SU-DHL-6 (cell line): ENCODE results near the gene YARS1.

Experiments used
- H2AFZ ChIP-seq: fragments of 200-600 bp; sonication (generic); 2 replicates; pipeline ENCODE4 v1.6.1; 2014; ENCODE audit warnings: low read depth, mild to moderate bottlenecking, moderate library complexity, mixed read lengths, antibody characterized with exemption, low read length; ENCODE audit not compliant: severe bottlenecking
- H3F3A ChIP-seq: fragments of 200-600 bp; shearing (Covaris generic); 2 replicates; pipeline ENCODE4 v1.6.0; 2016; ENCODE audit warnings: antibody characterized with exemption, mild to moderate bottlenecking; ENCODE audit not compliant: insufficient read depth
- H3K27ac ChIP-seq: fragments of 200-600 bp; sonication (generic); 2 replicates; pipeline ENCODE4 v1.5.1; 2016; ENCODE audit warnings: low read depth, mild to moderate bottlenecking, low read length, moderate library complexity, mixed read lengths
- H3K27me3 ChIP-seq: fragments of 200-600 bp; sonication (generic), shearing (Covaris generic); 2 replicates; pipeline ENCODE4 v1.6.0; 2014; ENCODE audit warnings: mild to moderate bottlenecking, low read length
- H3K36me3 ChIP-seq: fragments of 200-600 bp; sonication (generic); 2 replicates; pipeline ENCODE4 v1.6.1; 2014; ENCODE audit warnings: mild to moderate bottlenecking, low read length, mixed read lengths
- H3K4me2 ChIP-seq: fragments of 300-600, 200-600 bp; shearing (Covaris generic), sonication (generic); 2 replicates; pipeline ENCODE4 v1.6.0; 2014; ENCODE audit warnings: low read length, low read depth, mild to moderate bottlenecking; ENCODE audit not compliant: poor library complexity, severe bottlenecking
- H3K4me3 ChIP-seq: fragments of 200-600 bp; sonication (generic); 2 replicates; pipeline ENCODE4 v1.5.1; 2014; ENCODE audit warnings: antibody characterized with exemption, low read length, mild to moderate bottlenecking, mixed read lengths; ENCODE audit not compliant: insufficient read depth, poor library complexity, severe bottlenecking
- H3K79me2 ChIP-seq: fragments of 200-600 bp; sonication (generic); 2 replicates; pipeline ENCODE4 v1.6.1; 2014; ENCODE audit warnings: mild to moderate bottlenecking, low read length, moderate library complexity; ENCODE audit not compliant: insufficient read depth
- H3K9ac ChIP-seq: fragments of 200-600 bp; sonication (generic); 2 replicates; pipeline ENCODE4 v1.7.0; 2014; ENCODE audit warnings: mild to moderate bottlenecking, low read length
- H3K9me2 ChIP-seq: fragments of 200-600 bp; sonication (generic); replicated peaks from 2 replicates; pipeline ENCODE4 v1.6.1; 2014; ENCODE audit warnings: low read length; ENCODE audit not compliant: insufficient read depth
- H3K9me3 ChIP-seq: fragments of 200-600 bp; sonication (generic); 2 replicates; pipeline ENCODE4 v1.6.1; 2014; ENCODE audit warnings: low read length, mixed read lengths; ENCODE audit not compliant: insufficient read depth
- H4K20me1 ChIP-seq: fragments of 200-600 bp; sonication (generic); 2 replicates; pipeline ENCODE4 v1.6.1; 2014; ENCODE audit warnings: low read depth, mild to moderate bottlenecking, antibody characterized with exemption, low read length, moderate library complexity, mixed read lengths
- EZH2phosphoT487 ChIP-seq: fragments of 200-600 bp; sonication (generic), shearing (Covaris generic); conservative IDR thresholded peaks from 2 replicates; pipeline ENCODE4 v1.6.1; 2018; ENCODE audit warnings: mild to moderate bottlenecking, antibody characterized with exemption, low read length, moderate library complexity, mixed read lengths
- TF ChIP-seq, protein P1 (sequence below): fragments of 200-600 bp; sonication (generic); IDR thresholded peaks from one replicate; pipeline ENCODE4 v1.5.1; 2017; ENCODE audit warnings: antibody characterized with exemption, mild to moderate bottlenecking, low read length, moderate library complexity; ENCODE audit not compliant: insufficient read depth, poor library complexity, severe bottlenecking

The YARS1 gene

DNA sequence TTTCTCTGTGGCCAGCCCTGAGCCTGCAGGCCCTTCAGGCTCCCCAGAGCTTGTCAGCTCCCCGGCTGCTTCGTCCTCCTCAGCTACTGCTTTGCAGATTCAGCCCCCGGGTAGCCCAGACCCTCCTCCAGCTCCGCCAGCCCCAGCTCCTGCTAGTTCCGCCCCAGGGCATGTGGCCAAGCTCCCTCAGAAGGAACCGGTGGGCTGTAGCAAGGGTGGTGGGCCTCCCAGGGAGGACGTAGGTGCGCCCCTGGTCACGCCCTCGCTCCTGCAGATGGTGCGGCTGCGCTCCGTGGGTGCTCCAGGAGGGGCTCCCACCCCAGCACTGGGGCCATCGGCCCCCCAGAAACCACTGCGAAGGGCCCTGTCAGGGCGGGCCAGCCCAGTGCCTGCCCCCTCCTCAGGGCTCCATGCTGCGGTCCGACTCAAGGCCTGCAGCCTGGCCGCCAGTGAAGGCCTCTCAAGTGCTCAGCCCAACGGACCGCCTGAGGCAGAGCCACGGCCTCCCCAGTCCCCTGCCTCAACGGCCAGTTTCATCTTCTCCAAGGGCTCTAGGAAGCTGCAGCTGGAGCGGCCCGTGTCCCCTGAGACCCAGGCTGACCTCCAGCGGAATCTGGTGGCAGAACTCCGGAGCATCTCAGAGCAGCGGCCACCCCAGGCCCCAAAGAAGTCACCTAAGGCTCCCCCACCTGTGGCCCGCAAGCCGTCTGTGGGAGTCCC is 45.4 kb downstream of the YARS1 start:
- H3K27me3 ChIP-seq, result no peaks in the 10 kb centered on the region
- no peak overlapping the region for H3K4me2 ChIP-seq
- H4K20me1 ChIP-seq, result no peaks in the 10 kb centered on the region
- TF ChIP-seq, protein P1, sequence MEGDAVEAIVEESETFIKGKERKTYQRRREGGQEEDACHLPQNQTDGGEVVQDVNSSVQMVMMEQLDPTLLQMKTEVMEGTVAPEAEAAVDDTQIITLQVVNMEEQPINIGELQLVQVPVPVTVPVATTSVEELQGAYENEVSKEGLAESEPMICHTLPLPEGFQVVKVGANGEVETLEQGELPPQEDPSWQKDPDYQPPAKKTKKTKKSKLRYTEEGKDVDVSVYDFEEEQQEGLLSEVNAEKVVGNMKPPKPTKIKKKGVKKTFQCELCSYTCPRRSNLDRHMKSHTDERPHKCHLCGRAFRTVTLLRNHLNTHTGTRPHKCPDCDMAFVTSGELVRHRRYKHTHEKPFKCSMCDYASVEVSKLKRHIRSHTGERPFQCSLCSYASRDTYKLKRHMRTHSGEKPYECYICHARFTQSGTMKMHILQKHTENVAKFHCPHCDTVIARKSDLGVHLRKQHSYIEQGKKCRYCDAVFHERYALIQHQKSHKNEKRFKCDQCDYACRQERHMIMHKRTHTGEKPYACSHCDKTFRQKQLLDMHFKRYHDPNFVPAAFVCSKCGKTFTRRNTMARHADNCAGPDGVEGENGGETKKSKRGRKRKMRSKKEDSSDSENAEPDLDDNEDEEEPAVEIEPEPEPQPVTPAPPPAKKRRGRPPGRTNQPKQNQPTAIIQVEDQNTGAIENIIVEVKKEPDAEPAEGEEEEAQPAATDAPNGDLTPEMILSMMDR, result no peak
- TF ChIP-seq EZH2phosphoT487, result no peak
- peaks cover 11% of the 10 kb centered on the region; the same call in 1 of the 2 replicates for H3F3A ChIP-seq
- peaks cover 5% of the 10 kb centered on the region; the same call in 1 of the 2 replicates for H3K36me3 ChIP-seq
- H3K9me2 ChIP-seq, result no peaks in the 10 kb centered on the region
- no peaks in the 10 kb centered on the region for H3K79me2 ChIP-seq
- no peaks in the 10 kb centered on the region for H3K9me3 ChIP-seq
- no peak overlapping the region for H2AFZ ChIP-seq
- H3K27ac ChIP-seq, result no peak overlapping the region
- H3K4me3 ChIP-seq, result no peak overlapping the region
- H3K9ac ChIP-seq, result no peak overlapping the region

DNA sequence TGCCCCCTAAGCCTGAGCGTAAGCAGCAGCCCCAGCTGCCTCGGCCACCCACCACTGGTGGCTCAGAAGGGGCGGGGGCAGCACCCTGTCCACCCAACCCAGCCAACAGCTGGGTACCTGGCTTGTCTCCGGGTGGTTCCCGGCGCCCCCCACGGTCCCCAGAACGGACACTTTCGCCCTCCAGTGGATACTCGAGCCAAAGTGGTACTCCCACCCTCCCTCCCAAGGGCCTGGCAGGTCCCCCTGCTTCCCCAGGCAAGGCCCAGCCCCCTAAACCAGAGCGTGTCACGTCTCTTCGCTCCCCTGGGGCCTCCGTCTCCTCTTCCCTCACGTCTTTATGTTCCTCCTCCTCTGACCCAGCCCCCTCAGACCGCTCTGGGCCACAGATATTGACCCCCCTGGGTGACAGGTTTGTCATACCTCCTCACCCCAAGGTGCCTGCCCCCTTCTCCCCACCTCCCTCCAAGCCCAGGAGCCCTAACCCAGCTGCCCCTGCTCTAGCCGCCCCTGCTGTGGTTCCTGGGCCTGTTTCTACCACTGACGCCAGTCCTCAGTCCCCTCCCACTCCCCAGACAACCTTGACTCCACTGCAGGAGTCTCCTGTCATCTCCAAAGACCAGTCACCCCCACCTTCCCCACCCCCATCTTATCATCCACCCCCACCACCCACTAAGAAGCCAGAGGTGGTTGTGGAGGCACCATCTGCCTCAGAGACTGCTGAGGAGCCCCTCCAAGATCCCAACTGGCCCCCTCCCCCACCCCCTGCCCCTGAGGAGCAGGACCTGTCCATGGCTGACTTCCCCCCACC is 46.2 kb downstream of the YARS1 start:
- no peak overlapping the region for H3K9ac ChIP-seq
- peaks cover 5% of the 10 kb centered on the region; the same call in 1 of the 2 replicates for H3K36me3 ChIP-seq
- H3K79me2 ChIP-seq, result no peaks in the 10 kb centered on the region
- H3F3A ChIP-seq, result peaks cover 11% of the 10 kb centered on the region; the same call in 1 of the 2 replicates
- no peaks in the 10 kb centered on the region for H3K27me3 ChIP-seq
- H3K9me2 ChIP-seq, result no peaks in the 10 kb centered on the region
- no peaks in the 10 kb centered on the region for H3K9me3 ChIP-seq
- H3K27ac ChIP-seq, result no peak overlapping the region
- TF ChIP-seq, protein P1, result no peak
- no peak for TF ChIP-seq EZH2phosphoT487
- no peak overlapping the region for H3K4me2 ChIP-seq
- H3K4me3 ChIP-seq, result no peak overlapping the region
- no peak overlapping the region for H2AFZ ChIP-seq
- no peaks in the 10 kb centered on the region for H4K20me1 ChIP-seq

DNA sequence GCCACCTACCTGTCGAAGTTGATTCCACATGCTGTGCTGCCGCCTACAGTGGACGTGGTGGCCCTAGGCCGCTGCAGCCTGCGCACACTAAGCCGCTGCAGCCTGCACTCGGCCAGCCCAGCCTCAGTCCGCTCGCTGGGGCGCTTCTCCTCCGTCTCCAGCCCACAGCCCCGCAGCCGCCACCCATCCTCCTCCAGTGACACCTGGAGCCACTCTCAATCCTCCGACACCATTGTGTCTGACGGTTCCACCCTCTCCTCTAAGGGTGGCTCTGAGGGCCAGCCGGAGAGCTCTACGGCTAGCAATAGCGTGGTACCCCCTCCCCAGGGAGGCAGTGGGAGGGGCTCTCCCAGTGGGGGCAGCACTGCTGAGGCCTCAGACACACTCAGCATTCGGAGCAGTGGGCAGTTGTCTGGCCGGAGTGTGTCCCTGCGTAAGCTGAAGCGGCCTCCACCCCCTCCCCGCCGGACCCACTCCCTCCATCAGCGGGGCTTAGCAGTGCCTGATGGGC is 46.9 kb downstream of the YARS1 start:
- Histone ChIP-seq H3K36me3 (no peaks in the 10 kb centered on the region), H3K79me2 (no peaks in the 10 kb centered on the region), H3K27me3 (no peaks in the 10 kb centered on the region), H3K9me2 (no peaks in the 10 kb centered on the region), H3K4me3 (no peak overlapping the region), H3K9me3 (no peaks in the 10 kb centered on the region), H2AFZ (no peak overlapping the region), H3K4me2 (no peak overlapping the region), H3K27ac (no peak overlapping the region), H3K9ac (no peak overlapping the region), H3F3A (peaks cover 11% of the 10 kb centered on the region; the same call in 1 of the 2 replicates), H4K20me1 (no peaks in the 10 kb centered on the region)
- TF ChIP-seq, protein P1, result no peak
- no peak for TF ChIP-seq EZH2phosphoT487
